Hematopoietic multipotent progenitor cell treated with erythropoietin and hydrocortisone succinate and interleukin-3 and kit ligand, for 6 days (in vitro differentiated cells): ENCODE results near the gene MTMR3.

ENCODE experiments used
- DNase-seq: peaks from one replicate; pipeline ENCODE4 v3.0.0-alpha.2; 2015

The MTMR3 gene

GRCh38 chr22:29871684-29872083 lies 11.3 kb upstream of the MTMR3 start:
- DNase-seq = no peak

GRCh38 chr22:29872144-29872893 lies 10.7 kb upstream of the MTMR3 start:
- DNase-seq = no peak

GRCh38 chr22:29872989-29873388 lies 10.0 kb upstream of the MTMR3 start:
- DNase-seq = peak; percentile 27

GRCh38 chr22:29873943-29874342 lies 9.0 kb upstream of the MTMR3 start:
- DNase-seq = peak; percentile 63

GRCh38 chr22:29877620-29878019 lies 5.4 kb upstream of the MTMR3 start:
- no peak for DNase-seq

DNA sequence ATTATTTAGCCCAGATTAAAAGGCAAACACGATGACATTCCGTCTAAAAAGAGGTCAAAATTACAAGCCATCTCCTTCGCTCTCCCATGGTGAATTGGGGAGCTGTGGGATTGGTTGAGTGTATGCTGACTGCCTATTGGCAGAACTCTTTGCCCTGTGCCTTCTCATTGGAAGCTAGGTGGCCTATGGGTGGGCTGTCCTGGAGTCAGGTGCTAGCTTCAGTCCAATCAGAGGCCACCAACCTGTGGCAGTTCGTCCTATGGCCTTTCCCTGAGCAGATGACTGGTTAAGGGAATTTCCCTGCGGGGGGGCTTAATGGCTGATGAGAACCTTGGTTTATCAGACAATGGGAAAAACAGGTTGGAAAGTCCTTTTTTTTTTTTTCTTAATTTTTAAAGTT lies 3.2 kb upstream of the MTMR3 start:
- DNase-seq = no peak

DNA sequence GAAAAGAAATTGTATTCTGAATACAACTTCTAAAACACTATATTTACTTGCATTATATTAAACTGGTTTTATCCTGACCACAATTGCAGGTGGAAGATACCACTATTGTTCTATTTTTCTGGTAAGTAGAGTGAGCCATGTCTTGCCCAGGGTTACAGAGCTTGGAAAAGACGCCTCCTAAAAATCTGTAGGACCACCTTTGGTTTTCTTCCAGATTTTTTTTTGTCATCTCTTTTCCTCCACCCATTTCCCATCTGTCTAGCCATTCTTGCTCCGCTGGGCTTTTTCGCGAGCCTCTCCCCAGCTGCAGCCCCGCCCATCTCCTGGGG lies 294 bp upstream of the MTMR3 start:
- no peak for DNase-seq

- DNase-seq = peak; percentile 37
These were observed 762 bp downstream of the MTMR3 start for GRCh38 chr22:29883775-29884097.

DNA sequence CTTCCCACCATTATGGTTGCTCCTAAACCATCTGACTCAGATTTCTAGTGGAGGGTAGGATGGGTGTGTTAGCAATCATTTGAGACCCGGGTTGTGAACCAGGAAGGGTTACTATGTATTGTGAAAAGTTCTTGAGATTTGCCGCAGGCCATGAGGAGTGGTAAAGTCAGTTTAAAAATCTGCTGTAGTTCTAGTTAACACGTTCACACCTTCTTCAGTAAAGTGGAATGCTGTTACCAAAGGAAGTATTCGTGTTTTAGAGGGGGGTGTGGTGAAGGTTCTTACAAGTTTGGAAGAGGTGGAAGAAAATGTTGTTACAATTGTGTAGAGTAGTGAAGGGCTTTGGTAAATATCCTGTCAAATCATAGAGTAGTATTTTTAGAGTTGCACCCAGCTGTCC lies 2.6 kb downstream of the MTMR3 start:
- no peak for DNase-seq

GRCh38 chr22:29886596-29886995 lies 3.6 kb downstream of the MTMR3 start:
- DNase-seq = peak; percentile 64

DNA sequence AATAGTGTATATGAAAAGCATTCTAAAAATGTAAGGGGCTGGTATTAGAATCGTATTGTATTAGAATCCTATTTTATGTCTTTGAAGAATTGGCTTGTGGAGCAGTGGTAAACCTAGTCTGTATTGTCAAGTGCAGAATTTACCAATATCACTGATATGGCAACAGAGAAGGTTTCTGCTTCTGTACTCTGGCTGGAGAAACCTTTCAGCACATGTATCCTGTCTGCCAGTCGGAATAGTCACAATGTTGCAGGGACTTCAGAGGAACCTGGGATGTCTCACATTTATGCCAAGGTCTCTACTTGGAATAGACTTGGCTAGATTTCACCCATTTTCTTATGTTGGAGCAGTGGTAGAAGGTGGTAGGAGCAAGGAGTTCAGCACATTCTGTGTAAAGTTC lies 4.4 kb downstream of the MTMR3 start:
- no peak for DNase-seq

- no peak for DNase-seq
These were observed 7.8 kb downstream of the MTMR3 start for GRCh38 chr22:29890760-29891159.

GRCh38 chr22:29892315-29893156 lies 9.6 kb downstream of the MTMR3 start:
- no peak for DNase-seq

- DNase-seq = peak; percentile 70
These were observed 18.4 kb downstream of the MTMR3 start for GRCh38 chr22:29901354-29901753.

GRCh38 chr22:29903371-29903770 lies 20.4 kb downstream of the MTMR3 start:
- DNase-seq = no peak

GRCh38 chr22:29904020-29904419 lies 21.0 kb downstream of the MTMR3 start:
- no peak for DNase-seq

DNA sequence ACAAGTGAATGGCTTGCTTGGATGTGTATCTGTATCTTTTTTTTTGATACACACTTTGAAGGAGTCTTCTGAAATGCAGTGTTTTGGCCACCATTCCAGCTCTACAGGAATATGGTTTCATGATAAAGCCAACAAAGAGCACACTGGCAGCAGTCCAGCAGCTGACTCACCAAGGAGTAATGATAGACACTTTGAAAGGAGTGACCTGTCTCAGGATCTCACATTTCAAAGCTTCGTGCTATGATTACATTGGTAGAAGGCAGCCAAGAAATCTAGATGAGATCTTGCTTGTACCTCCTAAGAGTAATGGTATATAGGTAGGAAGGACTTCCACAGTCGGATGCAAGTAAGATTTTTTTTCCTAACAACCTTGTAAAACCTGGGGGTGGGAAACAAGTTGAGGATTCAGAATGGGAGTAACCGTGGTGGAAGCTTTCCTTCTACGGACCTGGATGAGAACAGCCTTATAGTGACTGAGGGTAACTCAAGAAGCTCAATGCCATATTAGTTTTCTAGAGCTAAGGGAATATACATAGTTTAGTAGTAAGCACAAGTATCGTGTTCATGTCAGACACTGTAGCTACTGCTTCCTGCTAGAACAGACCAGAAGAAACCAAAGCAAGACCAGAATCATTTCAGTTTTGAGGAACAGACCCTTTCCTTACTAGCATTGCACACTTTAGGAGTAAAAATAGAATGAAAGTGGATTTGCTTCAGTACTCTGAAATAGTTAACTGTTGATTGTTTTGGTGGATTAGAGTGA lies 25.0 kb downstream of the MTMR3 start:
- peak; percentile 98 for DNase-seq

DNA sequence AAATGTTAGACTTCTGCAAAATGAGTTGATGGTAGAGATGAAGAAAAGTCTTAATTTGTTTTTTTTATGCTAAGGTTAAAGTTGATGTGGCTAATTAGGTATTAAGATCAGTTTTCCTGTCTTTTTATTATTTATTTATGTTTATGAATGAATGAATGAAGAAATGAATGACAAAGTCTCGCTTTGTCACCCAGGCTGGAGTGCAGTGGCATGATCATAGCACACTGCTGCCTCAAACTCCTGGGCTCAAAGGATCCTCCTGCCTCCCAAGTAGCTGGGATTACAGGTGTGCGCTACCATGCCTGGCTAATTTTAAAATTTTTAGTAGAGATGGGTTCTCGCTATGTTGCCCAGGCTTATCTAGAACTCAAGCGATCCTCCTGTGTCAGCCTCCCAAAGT lies 29.2 kb downstream of the MTMR3 start:
- no peak for DNase-seq

DNA sequence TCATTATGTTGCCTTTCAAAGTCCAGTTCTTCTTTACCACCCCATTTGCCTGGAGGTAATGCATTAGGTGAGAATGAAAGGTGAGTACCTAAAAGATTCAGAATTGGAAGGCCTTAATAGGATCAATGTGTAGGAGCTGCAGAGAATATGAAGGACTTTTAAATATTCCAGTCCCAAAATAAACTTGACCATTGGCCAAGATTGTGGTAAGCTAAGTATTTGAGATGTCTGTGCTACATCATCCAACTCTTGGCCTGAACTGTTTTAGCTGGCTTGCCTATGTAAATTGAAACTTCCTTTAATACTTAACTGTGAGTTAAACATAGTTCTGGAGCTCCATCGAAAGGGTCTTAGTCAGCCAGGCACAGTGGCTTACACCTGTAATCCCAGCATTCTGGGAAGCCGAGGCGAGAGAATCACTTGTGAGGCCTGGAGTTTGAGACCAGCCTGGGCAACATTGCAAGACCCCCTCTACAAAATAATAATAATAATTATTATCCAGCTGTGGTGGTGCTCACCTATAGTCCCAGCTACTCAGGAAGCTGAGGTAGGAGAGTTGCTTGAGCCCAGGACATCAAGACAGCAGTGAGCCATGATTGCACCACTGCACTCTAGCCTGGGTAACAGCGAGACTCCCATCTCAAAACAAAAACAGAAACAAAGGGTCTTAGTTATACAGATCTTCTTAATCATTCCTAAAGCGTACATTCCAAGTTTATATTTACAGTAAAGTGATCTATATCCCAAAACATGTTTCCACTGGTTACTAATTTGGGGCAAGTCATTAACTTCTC lies 29.8 kb downstream of the MTMR3 start:
- no peak for DNase-seq

DNA sequence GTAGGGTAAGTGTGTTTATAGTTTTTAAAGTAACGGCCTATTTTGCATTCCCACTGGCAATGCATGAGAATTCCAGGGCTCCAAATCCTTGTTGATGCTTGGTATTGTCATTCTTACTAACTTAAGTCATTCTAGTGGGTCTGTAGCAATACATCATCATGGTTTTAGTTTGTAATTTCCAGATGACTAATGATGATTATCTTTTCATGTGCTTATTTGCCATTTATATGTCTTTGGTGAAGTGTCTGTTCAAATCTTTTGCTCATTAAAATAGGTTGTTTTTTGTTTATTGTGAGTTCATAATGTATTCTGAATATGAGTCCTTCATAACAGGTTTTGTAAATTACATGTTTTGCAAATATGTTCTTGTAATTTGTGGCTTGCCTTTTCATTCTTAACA lies 31.2 kb downstream of the MTMR3 start:
- no peak for DNase-seq

DNA sequence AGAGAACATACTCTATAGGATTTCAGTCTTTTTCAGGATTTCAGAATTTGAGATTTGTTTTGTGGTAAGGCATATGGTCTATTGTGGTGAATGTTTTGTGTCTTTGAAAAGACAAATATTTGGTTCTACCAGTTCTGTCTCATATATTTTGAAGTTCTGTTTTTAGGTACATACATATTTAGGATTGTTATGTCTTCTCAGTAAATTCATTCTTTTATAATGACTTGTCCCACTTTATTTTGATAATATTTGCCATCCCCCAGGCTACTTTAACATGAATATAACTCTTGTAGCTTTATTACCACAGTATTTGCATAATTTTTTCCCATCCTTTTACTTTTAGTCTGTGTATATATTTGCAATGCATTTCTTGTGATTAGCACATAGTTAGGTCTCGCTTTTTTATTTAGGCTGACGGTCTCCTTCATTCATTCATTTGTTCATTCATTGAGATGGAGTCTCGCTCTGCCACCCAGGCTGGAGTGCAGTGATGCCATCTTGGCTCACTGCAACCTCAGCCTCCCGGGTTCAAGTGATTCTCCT lies 32.1 kb downstream of the MTMR3 start:
- no peak for DNase-seq

- no peak for DNase-seq
These were observed 33.1 kb downstream of the MTMR3 start for GRCh38 chr22:29916007-29916544.
